ENCODE results near the gene NAPB. TPM values are rescaled to one million over a fixed set of nuclear protein-coding genes. Genes with fewer than 3 reads are reported as not detected.

NAPB gene
- total and polyA plus RNA-seq, 2 experiments from 2014 or later = 5.9 to 8.1 TPM

GRCh38 chr20:23434521-23435313 is 13.4 kb upstream of the NAPB start:
- no peak overlapping the region for H3K4me3 ChIP-seq
- H3K4me2 ChIP-seq (ENCODE audit: unreplicated experiment) = no peak overlapping the region
- H3K27ac ChIP-seq = no peak overlapping the region
- TF ChIP-seq EZH2phosphoT487 (IDR thresholded peaks at IDR 0.05; ENCODE audit: insufficient read depth, low read depth) = no peak
- no peak for TF ChIP-seq EZH2 (IDR thresholded peaks at IDR 0.05; ENCODE audit: insufficient read depth, poor library complexity, severe bottlenecking)
- H3K9ac ChIP-seq = no peak overlapping the region
- no peaks in the 10 kb centered on the region; the same call in 1 of the 2 replicates for H3K27me3 ChIP-seq (replicated peaks; ENCODE audit: insufficient read depth)
- H2AFZ ChIP-seq = no peak overlapping the region
- H3K79me2 ChIP-seq (ENCODE audit: insufficient read depth) = no peaks in the 10 kb centered on the region
- H3K36me3 ChIP-seq (ENCODE audit: low read depth) = no peaks in the 10 kb centered on the region
- no peaks in the 10 kb centered on the region for H3K9me3 ChIP-seq (ENCODE audit: low read depth)
- no peaks in the 10 kb centered on the region for H3K4me1 ChIP-seq (ENCODE audit: insufficient read depth)
- 62 to 66% methylated on average over 7 of the region's 7 CpGs for WGBS, 2 experiments (ENCODE audit: low coverage in 1 of 2, low lambda C conversion rate in 2 of 2, missing lambda C conversion rate in 2 of 2)
- H4K20me1 ChIP-seq (ENCODE audit: insufficient read depth) = no peaks in the 10 kb centered on the region
- in situ Hi-C loops (cut with MboI) = no loop called here
- no peaks in the 10 kb centered on the region for H3F3A ChIP-seq (ENCODE audit: insufficient read depth)
- no peak for DNase-seq
- H3K9me2 ChIP-seq (ENCODE audit: insufficient read depth) = no peaks in the 10 kb centered on the region

GRCh38 chr20:23433628-23434027 is 12.3 kb upstream of the NAPB start:
- 32 to 41% methylated on average over 3 of the region's 3 CpGs for WGBS, 2 experiments (ENCODE audit: low coverage in 1 of 2, low lambda C conversion rate in 2 of 2, missing lambda C conversion rate in 2 of 2)

GRCh38 chr20:23425129-23425528 is 3.8 kb upstream of the NAPB start:
- Histone ChIP-seq H2AFZ (no peak overlapping the region), H3K4me3 (no peak overlapping the region), H3K27me3 (replicated peaks; ENCODE audit: insufficient read depth) (no peaks in the 10 kb centered on the region), H3K79me2 (ENCODE audit: insufficient read depth) (peaks cover 9% of the 10 kb centered on the region), H3K9me2 (ENCODE audit: insufficient read depth) (no peaks in the 10 kb centered on the region), H3K4me2 (ENCODE audit: unreplicated experiment) (no peak overlapping the region), H3K4me1 (ENCODE audit: insufficient read depth) (no peaks in the 10 kb centered on the region), H3K9ac (no peak overlapping the region), H3K9me3 (ENCODE audit: low read depth) (no peaks in the 10 kb centered on the region), H3F3A (ENCODE audit: insufficient read depth) (peaks cover 2% of the 10 kb centered on the region; the same call in 1 of the 2 replicates), H3K27ac (no peak overlapping the region), H4K20me1 (ENCODE audit: insufficient read depth) (no peaks in the 10 kb centered on the region), H3K36me3 (ENCODE audit: low read depth) (no peaks in the 10 kb centered on the region)
- TF ChIP-seq EZH2 (IDR thresholded peaks at IDR 0.05; ENCODE audit: insufficient read depth, poor library complexity, severe bottlenecking) (no peak), EZH2phosphoT487 (IDR thresholded peaks at IDR 0.05; ENCODE audit: insufficient read depth, low read depth) (no peak)
- no peak for DNase-seq
- 51 to 62% methylated on average over 9 of the region's 9 CpGs for WGBS, 2 experiments (ENCODE audit: low coverage in 1 of 2, low lambda C conversion rate in 2 of 2, missing lambda C conversion rate in 2 of 2)
- in situ Hi-C loops (cut with MboI) = no loop called here

More at GRCh38 chr20:23433628-23434027, 12.3 kb upstream of the NAPB start:
- no peaks in the 10 kb centered on the region for H3F3A ChIP-seq (ENCODE audit: insufficient read depth)
- H3K4me3 ChIP-seq = no peak overlapping the region
- no peak overlapping the region for H3K27ac ChIP-seq
- H3K9me2 ChIP-seq (ENCODE audit: insufficient read depth) = no peaks in the 10 kb centered on the region
- DNase-seq = no peak
- H3K36me3 ChIP-seq (ENCODE audit: low read depth) = no peaks in the 10 kb centered on the region
- TF ChIP-seq EZH2phosphoT487 (IDR thresholded peaks at IDR 0.05; ENCODE audit: insufficient read depth, low read depth) = no peak
- TF ChIP-seq EZH2 (IDR thresholded peaks at IDR 0.05; ENCODE audit: insufficient read depth, poor library complexity, severe bottlenecking) = no peak
- no peaks in the 10 kb centered on the region for H3K4me1 ChIP-seq (ENCODE audit: insufficient read depth)
- H3K27me3 ChIP-seq (replicated peaks; ENCODE audit: insufficient read depth) = no peaks in the 10 kb centered on the region; the same call in 1 of the 2 replicates
- no peaks in the 10 kb centered on the region for H3K9me3 ChIP-seq (ENCODE audit: low read depth)
- H4K20me1 ChIP-seq (ENCODE audit: insufficient read depth) = no peaks in the 10 kb centered on the region
- in situ Hi-C loops (cut with MboI) = no loop called here
- H3K79me2 ChIP-seq (ENCODE audit: insufficient read depth) = no peaks in the 10 kb centered on the region
- no peak overlapping the region for H2AFZ ChIP-seq
- H3K9ac ChIP-seq = no peak overlapping the region
- H3K4me2 ChIP-seq (ENCODE audit: unreplicated experiment) = no peak overlapping the region

GRCh38 chr20:23419995-23420901 is 1.0 kb downstream of the NAPB start:
- Histone ChIP-seq H3K79me2 (ENCODE audit: insufficient read depth) (peaks cover 55% of the 10 kb centered on the region), H2AFZ (peak overlapping the region; percentile 91), H3F3A (ENCODE audit: insufficient read depth) (peaks cover 16% of the 10 kb centered on the region), H3K36me3 (ENCODE audit: low read depth) (no peaks in the 10 kb centered on the region), H3K9ac (peak overlapping the region; percentile 90), H3K9me3 (ENCODE audit: low read depth) (no peaks in the 10 kb centered on the region), H3K27ac (peak overlapping the region; percentile 80), H3K4me1 (ENCODE audit: insufficient read depth) (peaks cover 18% of the 10 kb centered on the region), H3K27me3 (replicated peaks; ENCODE audit: insufficient read depth) (no peaks in the 10 kb centered on the region), H3K4me2 (ENCODE audit: unreplicated experiment) (peak overlapping the region; percentile 99), H3K9me2 (ENCODE audit: insufficient read depth) (no peaks in the 10 kb centered on the region), H3K4me3 (peak overlapping the region; percentile 83), H4K20me1 (ENCODE audit: insufficient read depth) (no peaks in the 10 kb centered on the region)
- in situ Hi-C loops (cut with MboI) = no loop called here
- 1 to 3% methylated on average over 39 to 49 of the region's 58 CpGs for WGBS, 2 experiments (ENCODE audit: low coverage in 1 of 2, low lambda C conversion rate in 2 of 2, missing lambda C conversion rate in 2 of 2)
- DNase-seq = peak; percentile 84
- TF ChIP-seq EZH2phosphoT487 (IDR thresholded peaks at IDR 0.05; ENCODE audit: insufficient read depth, low read depth) (no peak), EZH2 (IDR thresholded peaks at IDR 0.05; ENCODE audit: insufficient read depth, poor library complexity, severe bottlenecking) (no peak)

Measured in GM23248 (cell line).